A673 (cell line): ENCODE data around the gene UGT1A8. TPM values are rescaled to one million over a fixed set of nuclear protein-coding genes. Genes with fewer than 3 reads are reported as not detected.

Source experiments
- BruUV-seq: library from RNA; stranded (reverse); fragments of 400-500 nt; replicated peaks from 2 replicates; lab custom pipeline; 2021; lab: Mats Ljungman, UMichigan
- CTCF ChIA-PET: fragments of 300-600 bp; sonication (Branson Sonifier 250); formaldehyde crosslinking; loops from one replicate; lab custom pipeline; 2022; ENCODE audit warnings: antibody characterized with exemption; lab: Charles Lee
- POLR2A ChIA-PET: fragments of 300-600 bp; sonication (Branson Sonifier 250); formaldehyde crosslinking; loops from one replicate; lab custom pipeline; 2022; ENCODE audit warnings: antibody characterized with exemption; ENCODE audit not compliant: low non-redundant PET; lab: Charles Lee
- DNase-seq: peaks from one replicate; pipeline ENCODE4 v3.0.0-alpha.2; 2015; ENCODE audit warnings: low spot score
- H3K27ac ChIP-seq: fragments of 200-600 bp; sonication (generic); 2 replicates; pipeline ENCODE4 v1.5.1; 2016; ENCODE audit warnings: mixed run types, low read depth, mild to moderate bottlenecking, mixed read lengths, antibody characterized with exemption, low read length; ENCODE audit not compliant: poor library complexity, severe bottlenecking
- H3K27me3 ChIP-seq: fragments of 200-600 bp; sonication (generic); replicated peaks from 2 replicates; pipeline ENCODE4 v1.6.1; 2017; ENCODE audit warnings: mixed run types, low read depth, mild to moderate bottlenecking, mixed read lengths, antibody characterized with exemption, low read length; ENCODE audit not compliant: insufficient read depth, poor library complexity
- H3K36me3 ChIP-seq: fragments of 200-600 bp; sonication (generic); 2 replicates; pipeline ENCODE4 v1.6.1; 2016; ENCODE audit warnings: mixed run types, mild to moderate bottlenecking, mixed read lengths, antibody characterized with exemption, low read length; ENCODE audit not compliant: insufficient read depth, poor library complexity, severe bottlenecking
- H3K4me1 ChIP-seq: fragments of 200-600 bp; sonication (generic); 2 replicates; pipeline ENCODE4 v1.6.1; 2017; ENCODE audit warnings: mixed run types, mild to moderate bottlenecking, mixed read lengths, antibody characterized with exemption, low read length; ENCODE audit not compliant: insufficient read depth, poor library complexity, severe bottlenecking
- H3K4me3 ChIP-seq: fragments of 200-600 bp; sonication (generic); 2 replicates; pipeline ENCODE4 v1.5.1; 2016; ENCODE audit warnings: low read depth, mixed run types, mild to moderate bottlenecking, mixed read lengths, low read length; ENCODE audit not compliant: poor library complexity, severe bottlenecking
- H3K9me3 ChIP-seq: fragments of 200-600 bp; sonication (generic); 2 replicates; pipeline ENCODE4 v1.6.1; 2016; ENCODE audit warnings: mixed run types, low read depth, mild to moderate bottlenecking, mixed read lengths, antibody characterized with exemption, low read length; ENCODE audit not compliant: poor library complexity, severe bottlenecking
- CTCF ChIP-seq: fragments of 300-800, 200-600 bp; sonication (generic); conservative IDR thresholded peaks from 2 replicates; pipeline ENCODE4 v1.5.1; 2017; ENCODE audit warnings: low read depth, mild to moderate bottlenecking, antibody characterized with exemption, low read length, moderate library complexity, mixed read lengths
- EZH2 ChIP-seq: fragments of 200-600 bp; sonication (generic); IDR thresholded peaks from 2 replicates; pipeline ENCODE4 v1.6.1; 2017; ENCODE audit warnings: borderline replicate concordance, low read depth, mild to moderate bottlenecking, mixed read lengths, antibody characterized with exemption, low read length; ENCODE audit not compliant: poor library complexity, severe bottlenecking
- intact Hi-C: fragments of 100-400 bp; cut with micrococcal nuclease; formaldehyde crosslinking; loops from one replicate; pipeline ENCODE4 v1.10.0; 2022; ENCODE audit not compliant: unreplicated experiment
- total RNA-seq: library from RNA; stranded (reverse); gene quantifications from 2 replicates; pipeline ENCODE4 v1.2.3, GENCODE V29; 2021

The UGT1A8 gene
- total RNA-seq, 1 experiment from 2014 or later: not detected

- intact Hi-C loops: no loop called here
- TF ChIP-seq EZH2: no peak
- TF ChIP-seq CTCF: no peak
These were observed 75.2 kb downstream of the UGT1A8 start, which contains the start of gene UGT1A6 for GRCh38 chr2:233692648-233693047. Gene UGT1A6, plus strand, starts transcription at chr2:233692890. Its CDS starts 115 bp downstream, at chr2:233693005.

GRCh38 chr2:233693963-233694362 is 76.5 kb downstream of the UGT1A8 start:
- H3K4me1 ChIP-seq: no peaks in the 10 kb centered on the region
- CTCF ChIA-PET: no interaction called here
- intact Hi-C loops: no loop called here

More at GRCh38 chr2:233692648-233693047, 75.2 kb downstream of the UGT1A8 start, which contains the start of gene UGT1A6:
- ChIA-PET CTCF (no interaction called here), POLR2A (interaction anchor here (0.6 kb wide), 1 partner anchor 52 kb away, joined by 4 read pairs; no protein-coding TSS in a partner anchor)
- no peak within 1 kb of the TSS for H3K27ac ChIP-seq
- H3K27me3 ChIP-seq: no peaks in the 10 kb centered on the region
- no peak within 1 kb of the TSS for H3K4me3 ChIP-seq
- BruUV-seq: no TSS peak
- DNase-seq: no peak
- H3K36me3 ChIP-seq: no peaks in the 10 kb centered on the region
- no peaks in the 10 kb centered on the region for H3K9me3 ChIP-seq
- no peaks in the 10 kb centered on the region for H3K4me1 ChIP-seq

GRCh38 chr2:233698740-233699139 is 81.3 kb downstream of the UGT1A8 start:
- Histone ChIP-seq H3K36me3 (no peaks in the 10 kb centered on the region), H3K27ac (no peak overlapping the region), H3K4me3 (no peak overlapping the region), H3K9me3 (peaks cover 8% of the 10 kb centered on the region), H3K27me3 (no peaks in the 10 kb centered on the region), H3K4me1 (peaks cover 9% of the 10 kb centered on the region)
- no TSS peak for BruUV-seq
- no peak for TF ChIP-seq EZH2
- TF ChIP-seq CTCF: no peak
- POLR2A ChIA-PET: no interaction called here
- CTCF ChIA-PET: no interaction called here
- DNase-seq: no peak
- intact Hi-C loops: no loop called here

More at GRCh38 chr2:233693963-233694362, 76.5 kb downstream of the UGT1A8 start:
- Histone ChIP-seq H3K27me3 (no peaks in the 10 kb centered on the region), H3K27ac (no peak overlapping the region), H3K9me3 (no peaks in the 10 kb centered on the region), H3K4me3 (no peak overlapping the region), H3K36me3 (no peaks in the 10 kb centered on the region)
- no peak for DNase-seq
- no TSS peak for BruUV-seq
- TF ChIP-seq EZH2: no peak
- TF ChIP-seq CTCF: no peak
- POLR2A ChIA-PET: no interaction called here
